ENCODE data around the gene ABCA7. TPM values are rescaled to one million over a fixed set of nuclear protein-coding genes. Genes with fewer than 3 reads are reported as not detected.
"Not testable (repeated sequence)": the region's sequence is repeated elsewhere in the genome, so short reads cannot be mapped to it uniquely, and the experiment has no call there.

Gene ABCA7
- total RNA-seq, 2 experiments from 2014 or later = 9.8 to 11.2 TPM

DNA sequence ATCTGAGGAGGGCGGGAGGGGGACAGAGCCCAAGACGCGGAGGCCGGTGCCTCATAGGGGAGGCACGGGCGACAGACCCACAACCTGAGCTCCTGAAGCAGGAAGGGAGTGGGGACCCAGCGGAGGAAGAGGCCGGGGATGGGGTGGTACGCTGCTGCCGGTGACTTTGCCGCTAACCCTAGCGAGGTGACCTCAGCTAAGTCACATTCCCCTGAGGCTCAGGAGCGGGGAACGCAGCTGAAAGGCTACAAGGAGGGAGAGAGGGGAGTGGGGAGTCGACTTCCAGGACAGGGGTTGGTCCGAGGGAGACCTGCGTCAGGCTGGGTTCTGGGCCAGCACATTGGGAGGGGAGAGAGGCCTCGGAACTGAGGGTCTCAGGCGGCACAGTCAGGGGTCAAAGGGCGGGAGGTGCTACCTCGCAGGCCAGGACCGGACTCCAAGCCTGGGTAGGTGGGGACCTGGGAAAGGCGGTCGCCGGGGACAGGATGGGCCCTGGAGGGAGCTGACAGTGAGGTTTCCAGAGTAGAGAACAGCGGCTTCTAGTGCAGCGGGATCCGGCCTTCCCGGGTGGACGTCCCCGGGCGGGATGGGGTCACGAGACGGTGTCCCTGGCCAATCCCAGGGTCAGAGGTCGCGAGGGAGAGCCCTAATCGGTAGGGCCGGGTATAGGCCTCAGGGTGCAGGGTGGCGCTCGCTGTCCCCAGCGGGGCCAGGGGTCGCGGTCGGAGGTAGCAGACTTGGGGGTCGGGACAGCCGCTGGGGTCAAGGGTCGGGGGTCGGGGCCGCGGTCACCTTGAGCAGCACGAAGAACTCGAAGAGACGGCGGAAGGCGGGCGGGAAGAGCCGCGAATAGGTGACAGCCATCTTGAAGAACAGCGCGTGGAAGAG is 19.7 kb upstream of the ABCA7 start:
- Mint-ChIP-seq H3K4me1 (peaks cover 34% of the 10 kb centered on the region), H3K27ac (peak overlapping the region; percentile 98), H3K4me3 (peak overlapping the region; percentile 95), H3K36me3 (peaks cover 11% of the 10 kb centered on the region), H3K9me3 (no peaks in the 10 kb centered on the region), H3K27me3 (peaks cover 6% of the 10 kb centered on the region)
- DNase-seq = no peak

DNA sequence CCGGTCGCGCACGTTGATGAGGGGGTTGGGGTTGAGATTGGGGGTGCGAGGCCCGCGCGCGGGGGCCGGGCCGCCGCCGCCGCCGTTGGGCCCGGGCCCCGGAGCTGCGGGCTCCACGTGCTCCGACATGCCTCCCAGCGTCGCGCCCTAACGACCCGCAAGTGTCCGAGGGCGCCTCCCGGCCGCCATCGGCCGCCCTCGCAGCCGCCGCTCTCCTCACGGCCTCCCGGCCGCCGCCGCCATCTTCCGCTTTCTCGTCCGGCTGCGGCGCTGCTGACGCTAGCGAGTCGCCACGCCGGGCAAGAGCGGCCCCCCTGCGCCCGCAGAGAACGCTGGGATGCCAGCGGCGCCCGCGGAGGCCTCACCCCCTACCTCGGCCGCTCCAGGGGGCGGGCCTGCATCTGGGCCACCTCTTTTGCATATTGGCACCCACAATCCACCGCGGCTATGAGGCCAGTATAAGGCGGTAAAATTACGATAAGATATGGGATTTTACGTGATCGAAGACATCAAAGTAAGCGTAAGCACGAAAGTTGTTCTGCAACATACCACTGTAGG is 19.0 kb upstream of the ABCA7 start, which contains the start of gene TMEM259:
Gene TMEM259, minus strand, starts transcription at position 256 of the 558 bp plus-strand sequence. Its CDS starts 127 bp downstream, at position 129.
- DNase-seq = peak; percentile 98
- Mint-ChIP-seq H3K27ac (peak within 1 kb of the TSS; percentile 98), H3K27me3 (peaks cover 6% of the 10 kb centered on the region), H3K9me3 (no peaks in the 10 kb centered on the region), H3K4me3 (peak within 1 kb of the TSS; percentile 95), H3K36me3 (peaks cover 11% of the 10 kb centered on the region), H3K4me1 (peaks cover 36% of the 10 kb centered on the region)

DNA sequence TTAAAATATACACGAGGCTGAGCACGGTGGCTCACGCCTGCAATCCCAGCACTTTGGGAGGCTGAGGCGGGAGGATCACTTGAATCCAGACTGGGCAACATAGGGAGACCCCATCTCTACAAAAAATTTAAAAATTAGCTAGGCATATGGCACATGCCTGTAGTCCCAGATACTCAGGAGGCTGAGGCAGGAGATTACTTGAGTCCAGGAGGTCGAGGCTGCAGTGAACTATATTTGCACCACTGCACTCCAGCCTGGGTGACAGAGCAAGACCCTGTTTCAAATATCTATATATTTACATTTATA is 16.1 kb upstream of the ABCA7 start:
- H3K4me1 Mint-ChIP-seq = peaks cover 22% of the 10 kb centered on the region
- not testable (repeated sequence) for H3K9me3 Mint-ChIP-seq, H3K4me3 Mint-ChIP-seq, DNase-seq, H3K27ac Mint-ChIP-seq, H3K27me3 Mint-ChIP-seq
- peaks cover 11% of the 10 kb centered on the region for H3K36me3 Mint-ChIP-seq

DNA sequence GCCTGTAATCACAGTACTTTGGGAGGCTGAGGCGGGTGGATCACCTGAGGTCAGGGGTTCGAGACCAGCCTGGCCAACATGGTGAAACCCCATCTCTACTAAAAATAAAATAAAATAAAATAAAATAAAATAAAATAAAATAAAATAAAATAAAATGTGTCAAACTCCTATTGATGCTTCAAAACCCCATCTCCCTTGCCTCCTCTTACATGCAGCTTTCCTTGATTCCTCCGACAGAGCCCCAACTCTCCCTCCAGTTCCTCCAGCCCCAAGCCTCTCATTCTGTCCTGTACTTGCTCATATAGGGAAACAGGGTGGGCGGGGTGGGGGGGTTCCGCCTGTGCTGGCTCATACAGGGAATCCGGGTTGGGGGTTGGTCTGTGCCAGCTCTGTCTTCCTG is 14.8 kb upstream of the ABCA7 start:
- H3K4me3 Mint-ChIP-seq, H3K9me3 Mint-ChIP-seq, H3K27ac Mint-ChIP-seq, H3K27me3 Mint-ChIP-seq, DNase-seq: not testable (repeated sequence)
- Mint-ChIP-seq H3K4me1 (peaks cover 21% of the 10 kb centered on the region), H3K36me3 (peaks cover 13% of the 10 kb centered on the region)

DNA sequence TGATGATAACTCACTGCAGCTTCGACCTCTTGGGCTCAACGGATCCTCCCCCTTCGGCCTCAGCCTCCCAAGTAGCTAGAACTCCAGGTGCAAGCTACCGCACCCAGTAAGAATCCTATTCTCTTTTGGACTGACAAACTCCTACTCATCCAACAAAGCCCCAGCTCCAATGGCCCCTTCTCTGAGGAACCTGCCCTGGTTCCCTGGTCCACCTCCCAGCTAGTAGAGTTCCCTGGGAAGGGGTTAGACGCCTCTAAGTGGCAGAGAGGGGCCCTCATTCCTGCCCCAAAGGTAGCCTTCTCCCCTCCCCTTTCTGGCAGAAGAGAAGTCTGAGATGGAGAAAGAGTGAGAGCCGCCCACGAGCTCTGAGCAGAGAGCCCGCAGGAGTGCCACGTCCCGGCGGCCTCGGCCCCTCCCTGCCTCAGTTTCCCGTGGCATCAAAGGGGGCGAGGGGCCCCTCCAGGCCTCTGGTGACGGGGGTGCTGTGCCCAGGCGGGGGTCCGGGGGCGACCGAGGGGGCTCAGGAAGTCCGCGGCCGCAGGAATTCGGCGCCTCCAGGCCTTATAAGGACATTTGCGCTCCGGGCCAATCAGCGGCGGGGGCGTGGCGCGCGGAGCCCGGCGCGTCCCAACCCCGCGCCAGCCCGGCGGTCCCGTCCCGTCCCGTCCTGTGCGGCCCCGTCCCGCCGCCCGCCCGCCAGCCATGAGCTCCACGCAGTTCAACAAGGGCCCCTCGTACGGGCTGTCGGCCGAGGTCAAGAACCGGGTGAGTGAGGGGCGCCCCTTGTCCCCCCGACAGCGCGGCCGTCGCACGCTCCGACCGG is 13.7 kb upstream of the ABCA7 start, which contains the start of gene CNN2:
Gene CNN2, plus strand, starts transcription at position 649 of the 823 bp plus-strand sequence. Its CDS starts 54 bp downstream, at position 703.
- Mint-ChIP-seq H3K27ac (peak within 1 kb of the TSS; percentile 85), H3K9me3 (no peaks in the 10 kb centered on the region), H3K36me3 (peaks cover 12% of the 10 kb centered on the region), H3K4me3 (peak within 1 kb of the TSS; percentile 89), H3K4me1 (peaks cover 28% of the 10 kb centered on the region), H3K27me3 (peaks cover 5% of the 10 kb centered on the region)
- DNase-seq = peak; percentile 81

DNA sequence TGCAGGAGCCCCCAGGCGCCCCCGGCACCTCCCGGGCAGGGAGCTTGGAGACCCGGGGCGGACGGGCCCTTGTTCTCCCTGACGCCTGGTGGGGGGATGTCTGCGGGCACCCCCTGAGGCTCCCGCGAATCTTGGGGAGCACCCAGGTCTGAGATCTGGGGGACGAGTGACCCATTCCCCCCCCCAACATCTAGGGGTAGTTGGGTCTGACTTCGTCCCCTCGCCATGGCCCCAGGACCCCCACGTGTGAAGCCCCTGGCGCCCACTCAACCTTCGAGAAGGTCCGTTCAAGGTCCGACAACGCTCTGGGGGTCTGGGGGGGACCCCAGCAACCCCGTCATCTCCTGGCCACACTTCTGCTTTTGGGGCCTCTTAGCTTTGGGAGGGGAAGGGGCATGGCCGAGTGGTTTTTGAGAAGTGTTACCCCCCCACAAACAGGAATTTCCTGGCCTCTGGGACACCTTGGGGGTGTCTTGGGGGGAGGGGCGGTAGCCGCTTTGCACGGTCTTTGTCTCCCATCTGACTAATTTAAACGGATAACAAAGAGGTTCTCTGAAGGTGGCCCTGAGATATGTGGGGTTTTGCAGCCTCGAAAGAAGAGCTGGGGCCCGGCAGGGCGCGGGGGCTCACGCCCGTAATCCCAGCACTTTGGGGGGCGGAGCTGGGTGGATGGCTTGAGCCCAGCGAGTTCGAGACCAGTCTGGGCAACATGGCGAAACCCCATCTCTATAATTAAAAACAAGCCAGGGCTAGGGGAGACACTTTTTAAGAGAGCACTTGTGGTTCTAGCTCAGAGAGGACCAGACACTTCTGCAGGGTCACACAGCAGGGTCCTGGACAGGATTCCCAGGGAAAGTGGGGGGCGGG is 12.9 kb upstream of the ABCA7 start:
- peak overlapping the region; percentile 89 for H3K4me3 Mint-ChIP-seq
- H3K4me1 Mint-ChIP-seq = peaks cover 22% of the 10 kb centered on the region
- peak overlapping the region; percentile 85 for H3K27ac Mint-ChIP-seq
- H3K36me3 Mint-ChIP-seq = peaks cover 11% of the 10 kb centered on the region
- H3K9me3 Mint-ChIP-seq = no peaks in the 10 kb centered on the region
- no peaks in the 10 kb centered on the region for H3K27me3 Mint-ChIP-seq
- peak; percentile 51 for DNase-seq

DNA sequence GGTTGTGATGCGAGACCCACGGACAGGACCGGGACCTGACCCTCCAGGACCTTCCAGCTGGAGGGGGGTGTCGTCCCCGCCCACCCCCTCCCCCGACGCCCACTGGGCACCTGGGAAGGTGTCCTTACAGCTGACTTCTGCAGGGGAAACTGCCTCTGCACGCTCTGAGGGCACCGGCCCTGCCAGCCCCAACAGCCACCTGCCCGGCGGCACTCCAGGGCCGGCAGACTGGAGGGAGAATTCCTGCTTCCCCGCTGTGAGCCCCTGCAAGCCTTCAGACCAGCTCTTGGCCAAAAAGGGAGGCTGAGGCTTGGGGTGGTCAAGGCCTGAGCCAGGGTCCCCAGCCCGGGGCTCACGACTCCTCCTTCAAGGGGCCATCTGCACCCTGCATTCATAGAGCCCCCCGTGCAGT is 12.3 kb upstream of the ABCA7 start:
- Mint-ChIP-seq H3K9me3 (no peaks in the 10 kb centered on the region), H3K4me3 (peak overlapping the region; percentile 89), H3K27ac (peak overlapping the region; percentile 63), H3K4me1 (peaks cover 22% of the 10 kb centered on the region), H3K36me3 (peaks cover 17% of the 10 kb centered on the region), H3K27me3 (no peaks in the 10 kb centered on the region)
- no peak for DNase-seq

DNA sequence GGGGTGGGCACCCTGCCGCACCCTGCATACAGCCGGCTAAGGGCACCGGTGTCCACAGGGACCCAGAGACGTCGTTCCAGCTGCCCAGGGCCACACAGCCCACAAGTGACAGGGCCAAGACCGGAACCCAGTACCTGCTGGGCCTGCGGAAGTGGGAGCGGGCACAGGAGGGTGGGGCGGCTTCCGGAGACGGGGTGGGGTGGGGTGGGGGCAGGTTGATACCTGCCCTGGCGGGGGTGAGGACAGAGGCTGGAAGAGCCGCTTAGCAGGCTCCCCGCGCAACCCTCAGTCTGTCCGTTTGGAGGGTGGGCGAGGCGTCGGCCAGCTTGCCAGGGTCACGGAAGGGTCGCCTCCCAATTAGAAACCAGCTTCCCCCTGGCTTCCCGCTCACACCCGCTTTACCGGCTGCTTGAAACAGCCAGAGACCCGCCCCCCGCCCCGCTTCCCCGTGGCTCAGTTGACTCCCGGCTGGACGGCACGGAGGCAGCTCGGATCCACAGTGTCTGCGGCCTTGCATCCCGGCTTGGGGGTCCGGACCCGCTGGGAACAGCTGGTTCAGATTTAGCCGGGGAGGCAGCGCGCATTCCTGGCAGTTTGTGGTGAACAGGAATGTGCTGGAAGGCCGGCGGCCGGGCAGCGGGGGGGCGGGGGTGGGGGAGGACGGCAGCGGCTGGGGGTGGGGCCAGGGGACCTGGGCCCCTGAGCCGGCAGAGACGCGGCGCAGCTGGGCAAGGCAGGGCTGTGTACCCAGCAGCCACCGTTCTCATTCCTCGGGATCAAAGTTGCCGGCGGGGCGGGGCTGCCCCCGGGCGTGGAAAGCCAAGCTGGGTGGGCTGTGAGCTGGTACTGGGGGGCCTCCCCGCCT is 11.6 kb upstream of the ABCA7 start:
- peaks cover 23% of the 10 kb centered on the region for H3K4me1 Mint-ChIP-seq
- DNase-seq = peak; percentile 56
- H3K4me3 Mint-ChIP-seq = peak overlapping the region; percentile 80
- peaks cover under 1% of the 10 kb centered on the region for H3K9me3 Mint-ChIP-seq
- no peaks in the 10 kb centered on the region for H3K27me3 Mint-ChIP-seq
- H3K27ac Mint-ChIP-seq = peak overlapping the region; percentile 63
- peaks cover 23% of the 10 kb centered on the region for H3K36me3 Mint-ChIP-seq

DNA sequence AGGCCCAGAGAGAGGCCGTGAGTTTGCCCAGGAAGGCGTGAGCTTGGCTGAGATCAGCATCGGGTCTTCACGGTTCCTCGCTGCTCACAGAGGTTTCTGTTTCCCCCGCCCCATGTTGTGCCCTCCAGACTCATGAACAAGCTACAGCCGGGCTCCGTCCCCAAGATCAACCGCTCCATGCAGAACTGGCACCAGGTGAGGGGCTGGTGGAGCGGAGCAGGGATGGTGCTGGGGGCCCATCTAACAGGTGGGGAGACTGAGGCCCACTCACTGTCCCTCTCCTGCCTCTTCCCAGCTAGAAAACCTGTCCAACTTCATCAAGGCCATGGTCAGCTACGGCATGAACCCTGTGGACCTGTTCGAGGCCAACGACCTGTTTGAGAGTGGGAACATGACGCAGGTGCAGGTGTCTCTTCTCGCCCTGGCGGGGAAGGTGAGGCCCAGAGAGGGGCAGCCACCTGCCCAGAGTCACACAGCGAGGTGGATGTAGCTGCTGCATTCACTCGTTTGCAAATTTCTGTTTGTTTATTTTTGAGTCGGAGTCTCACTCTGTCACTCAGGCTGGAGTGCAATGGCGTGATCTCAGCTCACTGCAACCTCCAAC is 7.5 kb upstream of the ABCA7 start:
- Mint-ChIP-seq H3K27me3 (no peaks in the 10 kb centered on the region), H3K4me1 (peaks cover 22% of the 10 kb centered on the region), H3K36me3 (peaks cover 41% of the 10 kb centered on the region), H3K4me3 (no peak overlapping the region), H3K27ac (no peak overlapping the region), H3K9me3 (peaks cover 2% of the 10 kb centered on the region)
- DNase-seq = no peak

DNA sequence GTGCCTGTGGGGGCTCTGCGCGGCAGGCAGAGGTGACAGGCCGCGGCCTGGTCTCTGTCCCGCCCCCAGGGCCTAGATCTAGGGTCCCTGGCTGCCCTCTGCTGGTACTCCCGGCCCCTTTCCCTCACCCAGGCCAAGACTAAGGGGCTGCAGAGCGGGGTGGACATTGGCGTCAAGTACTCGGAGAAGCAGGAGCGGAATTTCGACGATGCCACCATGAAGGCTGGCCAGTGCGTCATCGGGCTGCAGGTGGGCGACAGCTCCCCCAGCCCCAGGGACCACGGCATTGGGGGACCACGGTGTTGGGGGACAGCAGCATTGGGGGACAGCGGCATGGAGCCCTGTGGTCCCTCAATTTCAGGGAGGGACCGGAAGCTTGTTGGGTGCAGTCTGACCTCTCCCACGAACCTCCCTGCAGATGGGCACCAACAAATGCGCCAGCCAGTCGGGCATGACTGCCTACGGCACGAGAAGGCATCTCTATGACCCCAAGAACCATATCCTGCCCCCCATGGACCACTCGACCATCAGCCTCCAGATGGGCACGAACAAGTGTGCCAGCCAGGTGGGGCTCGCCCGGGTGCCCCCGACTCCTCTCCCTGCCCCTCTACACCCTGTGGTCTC is 3.8 kb upstream of the ABCA7 start:
- Mint-ChIP-seq H3K9me3 (peaks cover 2% of the 10 kb centered on the region), H3K4me1 (peaks cover 45% of the 10 kb centered on the region), H3K36me3 (peaks cover 38% of the 10 kb centered on the region), H3K27ac (no peak overlapping the region), H3K27me3 (no peaks in the 10 kb centered on the region), H3K4me3 (no peak overlapping the region)
- DNase-seq = peak; percentile 26

DNA sequence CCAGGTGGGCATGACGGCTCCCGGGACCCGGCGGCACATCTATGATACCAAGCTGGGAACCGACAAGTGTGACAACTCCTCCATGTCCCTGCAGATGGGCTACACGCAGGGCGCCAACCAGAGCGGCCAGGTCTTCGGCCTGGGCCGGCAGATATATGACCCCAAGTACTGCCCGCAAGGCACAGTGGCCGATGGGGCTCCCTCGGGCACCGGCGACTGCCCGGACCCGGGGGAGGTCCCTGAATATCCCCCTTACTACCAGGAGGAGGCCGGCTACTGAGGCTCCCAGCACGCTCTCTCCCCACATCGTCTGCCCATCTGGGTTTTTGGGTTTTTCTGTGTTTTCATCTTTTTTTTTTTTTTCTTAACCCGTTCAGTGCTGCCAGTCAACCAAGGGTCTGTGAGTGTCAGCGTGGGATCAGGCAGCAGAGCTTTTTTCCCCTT is 2.3 kb upstream of the ABCA7 start:
- Mint-ChIP-seq H3K27me3 (no peaks in the 10 kb centered on the region), H3K4me1 (peaks cover 51% of the 10 kb centered on the region), H3K36me3 (peaks cover 32% of the 10 kb centered on the region), H3K9me3 (peaks cover 2% of the 10 kb centered on the region), H3K4me3 (peak overlapping the region; percentile 3), H3K27ac (peak overlapping the region; percentile 75)
- no peak for DNase-seq

DNA sequence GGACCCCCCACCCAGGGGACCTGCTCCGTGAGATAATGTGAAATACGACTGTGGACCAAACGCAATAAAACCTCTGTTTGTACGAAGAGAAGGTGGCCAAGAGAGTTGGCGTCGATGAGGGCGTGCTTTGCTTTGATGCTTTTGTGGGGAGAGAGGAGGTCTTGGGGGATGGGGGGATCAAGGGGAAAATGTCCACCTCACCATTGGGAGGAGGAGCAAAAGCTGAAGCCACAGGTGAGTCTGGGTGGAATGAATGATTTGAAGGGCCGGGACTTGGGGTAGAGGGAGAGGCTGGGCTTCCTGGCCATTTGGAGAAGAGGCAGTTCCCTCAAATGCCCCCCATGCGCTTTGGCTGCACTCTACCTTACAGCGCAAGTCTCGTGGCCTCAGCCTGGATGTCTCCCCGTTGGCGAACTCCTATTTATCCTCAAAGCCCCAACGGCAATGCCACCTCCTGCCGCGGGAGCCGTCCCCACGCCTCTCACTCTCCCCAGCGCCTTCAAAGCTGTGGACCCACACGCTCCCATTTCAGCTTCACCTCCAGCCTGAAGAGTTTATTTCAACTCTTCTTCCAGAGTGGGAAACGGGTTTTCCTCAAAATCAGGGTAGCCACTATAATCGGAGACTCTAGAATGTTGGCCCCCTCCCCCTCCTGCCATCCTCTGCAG is 795 bp upstream of the ABCA7 start:
- peaks cover 24% of the 10 kb centered on the region for H3K36me3 Mint-ChIP-seq
- H3K4me3 Mint-ChIP-seq = peak overlapping the region; percentile 10
- no peaks in the 10 kb centered on the region for H3K27me3 Mint-ChIP-seq
- no peaks in the 10 kb centered on the region for H3K9me3 Mint-ChIP-seq
- no peak for DNase-seq
- peaks cover 49% of the 10 kb centered on the region for H3K4me1 Mint-ChIP-seq
- peak overlapping the region; percentile 75 for H3K27ac Mint-ChIP-seq

All from activated naive CD8-positive, alpha-beta T cell treated with anti-CD3 and anti-CD28 coated beads for 36 hours (primary cell).